ENCODE data around the gene SOBP.

The SOBP gene

GRCh38 chr6:107571354-107571753, 81.4 kb downstream of the SOBP start:
- Histone ChIP-seq H3K4me1 (ENCODE audit: insufficient read depth, low read length) (no peaks in the 10 kb centered on the region), H2AFZ (ENCODE audit: low read depth, low read length) (no peak overlapping the region), H3K9me3 (ENCODE audit: insufficient read depth, low read length, severe bottlenecking) (no peaks in the 10 kb centered on the region), H3K79me2 (ENCODE audit: insufficient read depth, low read length) (no peaks in the 10 kb centered on the region), H3K4me2 (ENCODE audit: insufficient read depth, low read length) (no peak overlapping the region), H4K20me1 (ENCODE audit: insufficient read depth, low read length) (no peaks in the 10 kb centered on the region), H3K27me3 (ENCODE audit: insufficient read depth, low read length, poor library complexity) (no peaks in the 10 kb centered on the region), H3K4me3 (ENCODE audit: low read depth in 1 of 2, low read length in 2 of 2) (no peak overlapping the region), H3K9ac (ENCODE audit: low read depth, low read length) (no peak overlapping the region), H3K27ac (ENCODE audit: low read length) (no peak overlapping the region), H3K36me3 (ENCODE audit: insufficient read depth, low read length) (peaks cover 10% of the 10 kb centered on the region; the same call in 1 of the 2 replicates)
- TF ChIP-seq CTCF (IDR thresholded peaks at IDR 0.05; ENCODE audit: borderline replicate concordance, extremely low read depth, low read length, poor library complexity, severe bottlenecking) (no peak), EZH2 (IDR thresholded peaks at IDR 0.05; ENCODE audit: borderline replicate concordance, low read depth, low read length, severe bottlenecking) (no peak)
- DNase-seq = no peak
- ATAC-seq (ENCODE audit: insufficient read depth, low read depth) = no peak

GRCh38 chr6:107572886-107573285, 83.0 kb downstream of the SOBP start:
- no peak overlapping the region for H3K4me2 ChIP-seq (ENCODE audit: insufficient read depth, low read length)
- DNase-seq (no peak), ATAC-seq (ENCODE audit: insufficient read depth, low read depth) (no peak)
- H3K4me1 ChIP-seq (ENCODE audit: insufficient read depth, low read length) = no peaks in the 10 kb centered on the region
- TF ChIP-seq CTCF (IDR thresholded peaks at IDR 0.05; ENCODE audit: borderline replicate concordance, extremely low read depth, low read length, poor library complexity, severe bottlenecking) (no peak), EZH2 (IDR thresholded peaks at IDR 0.05; ENCODE audit: borderline replicate concordance, low read depth, low read length, severe bottlenecking) (no peak)
- H3K27me3 ChIP-seq (ENCODE audit: insufficient read depth, low read length, poor library complexity) = no peaks in the 10 kb centered on the region
- H3K27ac ChIP-seq (ENCODE audit: low read length) = no peak overlapping the region
- H2AFZ ChIP-seq (ENCODE audit: low read depth, low read length) = no peak overlapping the region
- no peak overlapping the region for H3K4me3 ChIP-seq (ENCODE audit: low read depth in 1 of 2, low read length in 2 of 2)
- H3K79me2 ChIP-seq (ENCODE audit: insufficient read depth, low read length) = no peaks in the 10 kb centered on the region
- H3K9me3 ChIP-seq (ENCODE audit: insufficient read depth, low read length, severe bottlenecking) = no peaks in the 10 kb centered on the region
- H3K36me3 ChIP-seq (ENCODE audit: insufficient read depth, low read length) = peaks cover 10% of the 10 kb centered on the region; the same call in 1 of the 2 replicates
- no peaks in the 10 kb centered on the region for H4K20me1 ChIP-seq (ENCODE audit: insufficient read depth, low read length)
- H3K9ac ChIP-seq (ENCODE audit: low read depth, low read length) = no peak overlapping the region

DNA sequence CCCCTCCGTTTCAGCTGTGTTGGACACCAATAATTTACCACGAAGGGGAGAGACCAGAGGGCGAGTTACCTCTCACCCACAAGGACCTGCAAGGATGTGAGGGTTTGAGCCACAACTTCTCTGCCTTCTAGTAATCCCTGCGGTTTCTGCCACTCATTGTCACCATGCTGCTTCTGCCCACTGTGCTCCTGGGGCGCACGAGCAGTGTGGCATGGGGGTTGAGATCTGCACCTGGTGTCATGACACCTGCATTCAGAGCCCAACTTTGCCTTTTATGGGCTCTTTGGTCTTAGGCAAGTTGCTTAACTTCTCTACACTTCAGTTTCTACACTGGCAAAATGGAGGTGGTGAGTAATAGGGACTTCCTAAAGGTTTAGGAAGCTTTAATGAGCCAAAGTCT, 84.9 kb downstream of the SOBP start:
- Histone ChIP-seq H3K27ac (ENCODE audit: low read length) (no peak overlapping the region), H3K36me3 (ENCODE audit: insufficient read depth, low read length) (peaks cover 10% of the 10 kb centered on the region; the same call in 1 of the 2 replicates), H3K4me1 (ENCODE audit: insufficient read depth, low read length) (no peaks in the 10 kb centered on the region), H4K20me1 (ENCODE audit: insufficient read depth, low read length) (no peaks in the 10 kb centered on the region), H2AFZ (ENCODE audit: low read depth, low read length) (no peak overlapping the region), H3K9me3 (ENCODE audit: insufficient read depth, low read length, severe bottlenecking) (no peaks in the 10 kb centered on the region), H3K9ac (ENCODE audit: low read depth, low read length) (no peak overlapping the region), H3K4me3 (ENCODE audit: low read depth in 1 of 2, low read length in 2 of 2) (no peak overlapping the region), H3K79me2 (ENCODE audit: insufficient read depth, low read length) (no peaks in the 10 kb centered on the region), H3K27me3 (ENCODE audit: insufficient read depth, low read length, poor library complexity) (no peaks in the 10 kb centered on the region), H3K4me2 (ENCODE audit: insufficient read depth, low read length) (no peak overlapping the region)
- DNase-seq (no peak), ATAC-seq (ENCODE audit: insufficient read depth, low read depth) (no peak)
- TF ChIP-seq EZH2 (IDR thresholded peaks at IDR 0.05; ENCODE audit: borderline replicate concordance, low read depth, low read length, severe bottlenecking) = no peak
- no peak for TF ChIP-seq CTCF (IDR thresholded peaks at IDR 0.05; ENCODE audit: borderline replicate concordance, extremely low read depth, low read length, poor library complexity, severe bottlenecking)

- Histone ChIP-seq H2AFZ (ENCODE audit: low read depth, low read length) (no peak overlapping the region), H3K9me3 (ENCODE audit: insufficient read depth, low read length, severe bottlenecking) (no peaks in the 10 kb centered on the region), H3K4me3 (ENCODE audit: low read depth in 1 of 2, low read length in 2 of 2) (no peak overlapping the region), H3K27ac (ENCODE audit: low read length) (no peak overlapping the region), H3K79me2 (ENCODE audit: insufficient read depth, low read length) (no peaks in the 10 kb centered on the region), H3K9ac (ENCODE audit: low read depth, low read length) (no peak overlapping the region), H3K4me2 (ENCODE audit: insufficient read depth, low read length) (no peak overlapping the region), H3K36me3 (ENCODE audit: insufficient read depth, low read length) (peaks cover 7% of the 10 kb centered on the region; the same call in 1 of the 2 replicates), H3K27me3 (ENCODE audit: insufficient read depth, low read length, poor library complexity) (no peaks in the 10 kb centered on the region), H3K4me1 (ENCODE audit: insufficient read depth, low read length) (no peaks in the 10 kb centered on the region), H4K20me1 (ENCODE audit: insufficient read depth, low read length) (no peaks in the 10 kb centered on the region)
- TF ChIP-seq CTCF (IDR thresholded peaks at IDR 0.05; ENCODE audit: borderline replicate concordance, extremely low read depth, low read length, poor library complexity, severe bottlenecking) (no peak), EZH2 (IDR thresholded peaks at IDR 0.05; ENCODE audit: borderline replicate concordance, low read depth, low read length, severe bottlenecking) (no peak)
- no peak for DNase-seq
- no peak for ATAC-seq (ENCODE audit: insufficient read depth, low read depth)
Observed at GRCh38 chr6:107576852-107577251, 86.9 kb downstream of the SOBP start.
